IMR-90 (cell line): Measurements from ENCODE around the gene GABRR3. TPM values are rescaled to one million over a fixed set of nuclear protein-coding genes. Genes with fewer than 3 reads are reported as not detected.
A peak's percentile ranks its signal among the peaks of the same experiment; 100 is the strongest.

ENCODE experiments used
- ATAC-seq: fragments of 200-7000 bp; cut with Tn5 transposase; 2 replicates; pipeline ENCODE4 v1.9.1; 2020; ENCODE audit warnings: low read depth, mild to moderate bottlenecking, moderate library complexity
- BruUV-seq: library from RNA; stranded (reverse); fragments of 400-500 nt; replicated peaks from 2 replicates; lab custom pipeline; 2021; lab: Mats Ljungman, UMichigan
- CTCF ChIA-PET: fragments of 300-600 bp; formaldehyde crosslinking; extraction: SDS; loops from one replicate; lab custom pipeline; 2021; ENCODE audit warnings: antibody characterized with exemption; lab: Yijun Ruan, JAX
- POLR2A ChIA-PET: fragments of 300-600 bp; sonication (Branson Sonifier 250); formaldehyde crosslinking; loops from one replicate; lab custom pipeline; 2022; ENCODE audit warnings: antibody characterized with exemption; ENCODE audit not compliant: unreplicated experiment; lab: Charles Lee
- DNase-seq: peaks from one replicate; pipeline ENCODE4 v3.0.0; 2013
- H2AFZ ChIP-seq: replicated peaks from 2 replicates; pipeline ENCODE3; 2013; ENCODE audit warnings: low read length, mild to moderate bottlenecking; ENCODE audit not compliant: poor library complexity
- H2AK5ac ChIP-seq: 2 replicates; pipeline ENCODE4 v1.6.1; 2013; ENCODE audit warnings: low read depth, low read length, inconsistent platforms
- H2AK9ac ChIP-seq: replicated peaks from 2 replicates; pipeline ENCODE3; 2013; ENCODE audit warnings: mild to moderate bottlenecking, low read depth, low read length, moderate library complexity; ENCODE audit not compliant: poor library complexity
- H2BK120ac ChIP-seq: 2 replicates; pipeline ENCODE4 v1.6.1; 2013; ENCODE audit warnings: low read depth, low read length, inconsistent platforms
- H2BK15ac ChIP-seq: 3 replicates; pipeline ENCODE4 v1.6.1; 2013; ENCODE audit warnings: low read depth, low read length, inconsistent platforms
- H2BK20ac ChIP-seq: 2 replicates; pipeline ENCODE4 v1.6.1; 2013; ENCODE audit warnings: low read depth, mild to moderate bottlenecking, inconsistent platforms, low read length, moderate library complexity
- H2BK5ac ChIP-seq: 2 replicates; pipeline ENCODE4 v1.6.1; 2013; ENCODE audit warnings: mild to moderate bottlenecking, low read depth, low read length, inconsistent platforms; ENCODE audit not compliant: poor library complexity, severe bottlenecking
- H3K14ac ChIP-seq: replicated peaks from 2 replicates; pipeline ENCODE4 v1.6.1; 2013; ENCODE audit warnings: low read depth, low read length, inconsistent platforms
- H3K18ac ChIP-seq: 2 replicates; pipeline ENCODE4 v1.6.1; 2013; ENCODE audit warnings: low read depth, low read length, control low read depth
- H3K23ac ChIP-seq: 2 replicates; pipeline ENCODE4 v1.6.1; 2013; ENCODE audit warnings: low read depth, low read length, inconsistent platforms
- H3K27ac ChIP-seq: 2 replicates; pipeline ENCODE4 v1.5.1; 2013; ENCODE audit warnings: mild to moderate bottlenecking, control low read depth, low read length; ENCODE audit not compliant: insufficient read depth
- H3K27me3 ChIP-seq: 2 replicates; pipeline ENCODE4 v1.6.1; 2013; ENCODE audit warnings: low read length; ENCODE audit not compliant: control insufficient read depth, insufficient read depth
- H3K36me3 ChIP-seq: 2 replicates; pipeline ENCODE4 v1.6.1; 2013; ENCODE audit warnings: low read length, mixed read lengths; ENCODE audit not compliant: control insufficient read depth, insufficient read depth
- H3K4ac ChIP-seq: 2 replicates; pipeline ENCODE4 v1.6.1; 2013; ENCODE audit warnings: low read depth, low read length, inconsistent platforms
- H3K4me1 ChIP-seq: 2 replicates; pipeline ENCODE4 v1.6.1; 2013; ENCODE audit warnings: low read length, mixed read lengths; ENCODE audit not compliant: control insufficient read depth, insufficient read depth
- H3K4me2 ChIP-seq: 2 replicates; pipeline ENCODE4 v1.6.1; 2013; ENCODE audit warnings: low read depth, mild to moderate bottlenecking, control low read depth, low read length, moderate library complexity
- H3K4me3 ChIP-seq: 2 replicates; pipeline ENCODE4 v1.5.1; 2013; ENCODE audit warnings: low read depth, mild to moderate bottlenecking, control low read depth, low read length, moderate library complexity; ENCODE audit not compliant: insufficient read depth
- H3K56ac ChIP-seq: 2 replicates; pipeline ENCODE4 v1.6.1; 2013; ENCODE audit warnings: low read length, inconsistent platforms; ENCODE audit not compliant: insufficient read depth; ENCODE audit errors: extremely low read depth
- H3K79me1 ChIP-seq, 2 experiments: 2 replicates each; pipeline ENCODE4 v1.6.1; 2013; ENCODE audit warnings: low read length in 2 of 2, inconsistent platforms in 1 of 2, low read depth in 1 of 2
- H3K9ac ChIP-seq: 2 replicates; pipeline ENCODE4 v1.6.1; 2013; ENCODE audit warnings: low read depth, low read length, control low read depth
- H3K9me1 ChIP-seq: 2 replicates; pipeline ENCODE4 v1.6.1; 2013; ENCODE audit warnings: low read length, inconsistent platforms; ENCODE audit not compliant: insufficient read depth
- H3K9me3 ChIP-seq: 2 replicates; pipeline ENCODE4 v1.6.1; 2013; ENCODE audit warnings: low read length; ENCODE audit not compliant: control insufficient read depth, insufficient read depth
- H4K20me1 ChIP-seq: 2 replicates; pipeline ENCODE4 v1.6.1; 2013; ENCODE audit warnings: low read length, inconsistent platforms; ENCODE audit not compliant: insufficient read depth
- H4K5ac ChIP-seq: 2 replicates; pipeline ENCODE4 v1.6.1; 2013; ENCODE audit warnings: mild to moderate bottlenecking, low read depth, low read length, control low read depth
- H4K8ac ChIP-seq, 2 experiments: 2 replicates each; pipeline ENCODE4 v1.6.1; 2013; ENCODE audit warnings: low read depth in 2 of 2, low read length in 2 of 2, control low read depth in 1 of 2, inconsistent platforms in 1 of 2
- H4K91ac ChIP-seq: 2 replicates; pipeline ENCODE4 v1.6.1; 2013; ENCODE audit warnings: low read depth, low read length, inconsistent platforms; ENCODE audit not compliant: insufficient read depth
- CEBPB ChIP-seq: IDR thresholded peaks from 2 replicates; pipeline ENCODE4 v1.6.1; 2012; ENCODE audit warnings: low read depth, low read length, improper control_type of control experiment
- FOS ChIP-seq: fragments of 150-350 bp; IDR thresholded peaks from 2 replicates; pipeline ENCODE4 v1.6.1; 2016; ENCODE audit warnings: low read depth, low read length
- WGBS, 2 experiments: methylation state at CpG; one replicate each; pipeline versions ENCODE4 v1.1.5 to v1.1.7; 2013; ENCODE audit warnings: missing lambda C conversion rate in 2 of 2; ENCODE audit not compliant: insufficient read length in 1 of 2; ENCODE audit errors: extremely low coverage in 2 of 2; 5-methylcytosine and 5-hydroxymethylcytosine counted together
- dilution Hi-C: fragments of 300-500 bp; cut with HindIII; formaldehyde crosslinking; loops from one replicate; pipeline ENCODE4 v1.14.3; 2018; ENCODE audit warnings: low sequenced_read_pairs; ENCODE audit not compliant: unreplicated experiment
- in situ Hi-C: fragments of 300-500 bp; cut with MboI; formaldehyde crosslinking; loops from 3 replicates; pipeline ENCODE4 v1.14.3; 2019; ENCODE audit warnings: low sequenced_read_pairs, inconsistent platforms, mixed read lengths
- intact Hi-C: fragments of 100-400 bp; cut with micrococcal nuclease; formaldehyde crosslinking; loops from 2 replicates; pipeline ENCODE4 v1.10.0; 2022
- polyA plus RNA-seq, 3 experiments: library from polyadenylated mRNA; depleted of rRNA; stranded (reverse); fragments of >200 nt; gene quantifications; 2 replicates each; pipeline ENCODE4 v1.2.3, GENCODE V29; 2012; ENCODE audit warnings: low replicate concordance in 1 of 3
- total RNA-seq: library from RNA; depleted of rRNA; stranded (reverse); fragments of >200 nt; gene quantifications from 2 replicates; pipeline ENCODE4 v1.2.3, GENCODE V29; 2012
- TF ChIP-seq, protein P1 (sequence below): fragments of 150-350 bp; IDR thresholded peaks from 2 replicates; pipeline ENCODE4 v1.6.1; 2017; ENCODE audit warnings: mild to moderate bottlenecking, antibody characterized with exemption, low read length, low read depth

GABRR3 gene
- total and polyA plus RNA-seq, 2 of the 4 experiments (the other 2 are of a cell fraction), result not detected

DNA sequence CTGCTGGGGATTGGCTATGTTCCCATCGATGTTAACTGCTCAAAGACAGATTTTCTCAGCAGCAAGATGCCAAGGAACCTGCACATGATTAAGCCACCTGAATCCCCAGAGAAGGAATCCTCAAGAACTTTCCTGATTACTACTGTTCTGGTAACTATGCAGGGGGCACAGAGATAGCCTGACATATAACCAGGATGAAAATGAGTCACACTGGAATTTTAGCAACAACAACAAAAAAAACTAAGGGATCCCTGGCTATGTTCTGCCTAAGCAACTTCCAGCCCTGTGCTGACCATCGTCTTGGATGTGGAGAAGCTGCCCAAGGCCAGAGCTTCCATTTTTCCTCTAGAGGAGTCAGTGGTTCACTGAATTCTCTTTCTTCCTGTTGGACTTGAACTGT lies 76.7 kb downstream of the GABRR3 start:
- no peak overlapping the region for H2AFZ ChIP-seq
- ATAC-seq, result peak; percentile 96; the same call in 1 of the 2 replicates
- no peak overlapping the region for H2BK15ac ChIP-seq
- BruUV-seq, result no TSS peak
- H3K36me3 ChIP-seq, result peaks cover 17% of the 10 kb centered on the region
- H4K5ac ChIP-seq, result no peak overlapping the region
- no peaks in the 10 kb centered on the region for H3K9me3 ChIP-seq
- H3K56ac ChIP-seq, result no peak overlapping the region
- no peak overlapping the region for H3K9ac ChIP-seq
- TF ChIP-seq FOS (peak; percentile 18; the same call in 1 of the 2 replicates), CEBPB (no peak)
- TF ChIP-seq, protein P1, sequence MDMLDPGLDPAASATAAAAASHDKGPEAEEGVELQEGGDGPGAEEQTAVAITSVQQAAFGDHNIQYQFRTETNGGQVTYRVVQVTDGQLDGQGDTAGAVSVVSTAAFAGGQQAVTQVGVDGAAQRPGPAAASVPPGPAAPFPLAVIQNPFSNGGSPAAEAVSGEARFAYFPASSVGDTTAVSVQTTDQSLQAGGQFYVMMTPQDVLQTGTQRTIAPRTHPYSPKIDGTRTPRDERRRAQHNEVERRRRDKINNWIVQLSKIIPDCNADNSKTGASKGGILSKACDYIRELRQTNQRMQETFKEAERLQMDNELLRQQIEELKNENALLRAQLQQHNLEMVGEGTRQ, result no peak
- DNase-seq, result peak; percentile 52
- H2AK9ac ChIP-seq, result no peak overlapping the region
- peaks cover 9% of the 10 kb centered on the region for H3K4me1 ChIP-seq
- CTCF ChIA-PET, result no interaction called here
- in situ Hi-C loops, result no loop called here
- H3K14ac ChIP-seq, result no peak overlapping the region
- no peak overlapping the region for H2BK20ac ChIP-seq
- H3K23ac ChIP-seq, result no peak overlapping the region
- H3K4me3 ChIP-seq, result no peak overlapping the region
- no peak overlapping the region for H2BK120ac ChIP-seq
- no peak overlapping the region for H3K27ac ChIP-seq
- H3K9me1 ChIP-seq, result peaks cover 12% of the 10 kb centered on the region; the same call in 1 of the 2 replicates
- no peaks in the 10 kb centered on the region for H3K27me3 ChIP-seq
- H3K4ac ChIP-seq, result no peak overlapping the region
- no peak overlapping the region for H2BK5ac ChIP-seq
- H4K20me1 ChIP-seq, result no peaks in the 10 kb centered on the region
- POLR2A ChIA-PET, result no interaction called here
- H3K4me2 ChIP-seq, result 0 out of 2 replicates have a peak overlapping the region, but pooled peaks have one; percentile 23
- 0 out of 4 replicates have a peak overlapping the region, but pooled peaks of 1 of the 2 experiments have one; percentile 2 for H4K8ac ChIP-seq
- dilution Hi-C loops, result no loop called here
- H2AK5ac ChIP-seq, result no peak overlapping the region
- no peak overlapping the region for H3K18ac ChIP-seq
- 100% methylated on average over 1 of the region's 2 CpGs; no CpG with 5 or more reads in 1 of the 2 experiments for WGBS, 2 experiments
- peaks cover 2 to 13% of the 10 kb centered on the region in 2 experiments; a peak in 2 of 4 replicates for H3K79me1 ChIP-seq
- intact Hi-C loops, result no loop called here
- H4K91ac ChIP-seq, result no peak overlapping the region
